AG04450 (cell line): Measurements from ENCODE around the gene DCUN1D1. TPM values are rescaled to one million over a fixed set of nuclear protein-coding genes. Genes with fewer than 3 reads are reported as not detected.

Experiments
- CTCF ChIA-PET: fragments of 300-600, 350-600 bp; formaldehyde crosslinking; extraction: SDS; loops from one replicate; lab custom pipeline; 2022; ENCODE audit warnings: antibody characterized with exemption, inconsistent platforms; lab: Charles Lee
- POLR2A ChIA-PET: fragments of 350-600 bp; formaldehyde crosslinking; extraction: SDS; loops from one replicate; lab custom pipeline; 2021; ENCODE audit warnings: antibody characterized with exemption, inconsistent platforms; lab: Yijun Ruan, JAX
- DNase-seq: peaks from one replicate; pipeline ENCODE4 v3.0.0-alpha.2; 2011; ENCODE audit warnings: low read depth, low spot score
- H3K27ac ChIP-seq: one replicate; pipeline ENCODE4 v1.5.1; 2012; ENCODE audit warnings: low read depth, low read length, control low read depth
- H3K27me3 ChIP-seq: one replicate; pipeline ENCODE4 v1.6.0; 2012; ENCODE audit warnings: low read length; ENCODE audit not compliant: control insufficient read depth, insufficient read depth
- H3K4me3 ChIP-seq: 2 replicates; pipeline ENCODE4 v1.5.1; 2011; ENCODE audit warnings: mild to moderate bottlenecking, low read depth, low read length, control low read depth
- H3K9me3 ChIP-seq: 2 replicates; pipeline ENCODE4 v1.5.1; 2012; ENCODE audit warnings: low read length; ENCODE audit not compliant: control insufficient read depth, insufficient read depth
- polyA plus RNA-seq: library from polyadenylated mRNA; depleted of rRNA; stranded (reverse); fragments of >200 nt; gene quantifications from 2 replicates; pipeline ENCODE4 v1.2.3, GENCODE V29; 2011
- TF ChIP-seq, protein P1 (sequence below): IDR thresholded peaks from 2 replicates; pipeline ENCODE4 v1.5.1; 2011; ENCODE audit warnings: low read depth, low read length, control low read depth, inconsistent platforms

The DCUN1D1 gene
- polyA plus RNA-seq, 1 experiment: 34.8 TPM

DNA sequence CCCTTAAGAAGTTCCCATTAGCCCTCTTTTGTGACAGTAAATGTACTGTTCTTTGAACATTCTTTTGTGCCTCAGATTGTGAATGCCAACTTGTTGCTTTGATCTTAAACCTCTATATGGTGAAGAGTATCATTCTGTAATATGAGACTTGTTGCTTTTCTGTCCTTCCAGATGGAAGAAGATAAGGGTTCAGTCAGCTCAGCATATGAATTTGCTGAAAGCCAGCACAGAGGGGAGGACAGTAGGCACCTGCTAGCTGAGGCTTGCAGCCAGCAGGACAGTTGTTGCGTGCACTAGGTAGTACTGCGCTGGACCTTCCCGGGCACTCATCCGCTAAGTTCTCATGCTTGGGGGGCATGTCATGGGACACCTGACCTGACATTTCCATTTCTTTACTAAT, 74.7 kb downstream of the DCUN1D1 start:
- POLR2A ChIA-PET: no interaction called here
- CTCF ChIA-PET: no interaction called here

DNA sequence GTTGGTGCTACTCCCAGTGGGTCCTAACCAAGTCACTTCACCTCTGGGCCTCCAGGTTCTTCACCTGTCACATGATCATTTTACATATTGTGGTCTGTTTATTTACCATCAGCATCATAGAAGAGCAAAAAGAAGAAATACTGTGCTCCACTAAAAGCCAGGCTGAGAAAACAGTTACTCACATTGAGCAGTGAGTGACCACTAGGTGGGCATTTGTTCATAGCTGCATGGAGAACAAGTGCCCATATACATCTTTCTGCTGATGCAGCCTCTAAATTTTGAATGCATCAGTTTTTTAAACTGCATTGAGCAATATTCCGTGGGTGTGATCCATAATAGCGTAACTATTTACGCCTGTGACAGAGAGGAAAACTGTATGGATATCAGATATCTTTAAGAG, 76.2 kb downstream of the DCUN1D1 start:
- Histone ChIP-seq H3K27me3 (no peaks in the 10 kb centered on the region), H3K9me3 (no peaks in the 10 kb centered on the region), H3K4me3 (no peak overlapping the region), H3K27ac (no peak overlapping the region)
- ChIA-PET CTCF (interaction anchor here (0.6 to 1.5 kb wide), 3 partner anchors 10 to 191 kb away, joined by 3 to 7 read pairs (median 6); no protein-coding TSS in a partner anchor), POLR2A (no interaction called here)
- DNase-seq: no peak
- TF ChIP-seq, protein P1, sequence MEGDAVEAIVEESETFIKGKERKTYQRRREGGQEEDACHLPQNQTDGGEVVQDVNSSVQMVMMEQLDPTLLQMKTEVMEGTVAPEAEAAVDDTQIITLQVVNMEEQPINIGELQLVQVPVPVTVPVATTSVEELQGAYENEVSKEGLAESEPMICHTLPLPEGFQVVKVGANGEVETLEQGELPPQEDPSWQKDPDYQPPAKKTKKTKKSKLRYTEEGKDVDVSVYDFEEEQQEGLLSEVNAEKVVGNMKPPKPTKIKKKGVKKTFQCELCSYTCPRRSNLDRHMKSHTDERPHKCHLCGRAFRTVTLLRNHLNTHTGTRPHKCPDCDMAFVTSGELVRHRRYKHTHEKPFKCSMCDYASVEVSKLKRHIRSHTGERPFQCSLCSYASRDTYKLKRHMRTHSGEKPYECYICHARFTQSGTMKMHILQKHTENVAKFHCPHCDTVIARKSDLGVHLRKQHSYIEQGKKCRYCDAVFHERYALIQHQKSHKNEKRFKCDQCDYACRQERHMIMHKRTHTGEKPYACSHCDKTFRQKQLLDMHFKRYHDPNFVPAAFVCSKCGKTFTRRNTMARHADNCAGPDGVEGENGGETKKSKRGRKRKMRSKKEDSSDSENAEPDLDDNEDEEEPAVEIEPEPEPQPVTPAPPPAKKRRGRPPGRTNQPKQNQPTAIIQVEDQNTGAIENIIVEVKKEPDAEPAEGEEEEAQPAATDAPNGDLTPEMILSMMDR: peak; percentile 28; the same call in 1 of the 2 replicates

More for the DNA sequence above, 74.7 kb downstream of the DCUN1D1 start:
- no peaks in the 10 kb centered on the region for H3K27me3 ChIP-seq
- no peaks in the 10 kb centered on the region for H3K9me3 ChIP-seq
- DNase-seq: no peak
- TF ChIP-seq, protein P1: no peak
- no peak overlapping the region for H3K27ac ChIP-seq
- H3K4me3 ChIP-seq: no peak overlapping the region

- Histone ChIP-seq H3K27me3 (no peaks in the 10 kb centered on the region), H3K4me3 (no peak overlapping the region), H3K27ac (no peak overlapping the region), H3K9me3 (no peaks in the 10 kb centered on the region)
- ChIA-PET POLR2A (no interaction called here), CTCF (no interaction called here)
- DNase-seq: no peak
- TF ChIP-seq, protein P1: no peak
These were observed 78.1 kb downstream of the DCUN1D1 start for GRCh38 chr3:182902236-182902635.

- Histone ChIP-seq H3K27ac (no peak overlapping the region), H3K9me3 (no peaks in the 10 kb centered on the region), H3K4me3 (no peak overlapping the region), H3K27me3 (no peaks in the 10 kb centered on the region)
- ChIA-PET POLR2A (no interaction called here), CTCF (no interaction called here)
- no peak for DNase-seq
- TF ChIP-seq, protein P1: no peak
These were observed 83.8 kb downstream of the DCUN1D1 start for GRCh38 chr3:182896553-182896952.

GRCh38 chr3:182895513-182896112, 84.7 kb downstream of the DCUN1D1 start:
- CTCF ChIA-PET: interaction anchor here (0.6 kb wide), 1 partner anchor 469 kb away, joined by 4 read pairs; no protein-coding TSS in a partner anchor
- Histone ChIP-seq H3K9me3 (no peaks in the 10 kb centered on the region), H3K27me3 (no peaks in the 10 kb centered on the region), H3K27ac (no peak overlapping the region), H3K4me3 (no peak overlapping the region)
- POLR2A ChIA-PET: no interaction called here
- no peak for DNase-seq
- TF ChIP-seq, protein P1: no peak
